GM23248 (cell line): ENCODE data around the gene CXCL3. TPM values are rescaled to one million over a fixed set of nuclear protein-coding genes. Genes with fewer than 3 reads are reported as not detected.
A peak's percentile ranks its signal among the peaks of the same experiment; 100 is the strongest.

Experiments
- DNase-seq: peaks from one replicate; pipeline ENCODE4 v3.0.0-alpha.2; 2015
- H2AFZ ChIP-seq: fragments of 200-600 bp; sonication (generic); 2 replicates; pipeline ENCODE4 v1.6.1; 2016; ENCODE audit warnings: antibody characterized with exemption
- H3F3A ChIP-seq: fragments of 200-600 bp; sonication (generic); 2 replicates; pipeline ENCODE4 v1.6.1; 2016; ENCODE audit warnings: mild to moderate bottlenecking, antibody characterized with exemption, mixed run types; ENCODE audit not compliant: insufficient read depth
- H3K27ac ChIP-seq: fragments of 200-600 bp; sonication (generic); 2 replicates; pipeline ENCODE4 v1.5.1; 2016; ENCODE audit warnings: mild to moderate bottlenecking
- H3K27me3 ChIP-seq: fragments of 200-600 bp; sonication (generic); replicated peaks from 2 replicates; pipeline ENCODE4 v1.6.1; 2016; ENCODE audit warnings: mild to moderate bottlenecking; ENCODE audit not compliant: insufficient read depth
- H3K36me3 ChIP-seq: fragments of 200-600 bp; sonication (generic); 2 replicates; pipeline ENCODE4 v1.6.1; 2016; ENCODE audit warnings: low read depth, mild to moderate bottlenecking
- H3K4me1 ChIP-seq: fragments of 200-600 bp; sonication (generic); 2 replicates; pipeline ENCODE4 v1.6.1; 2016; ENCODE audit warnings: mild to moderate bottlenecking; ENCODE audit not compliant: insufficient read depth
- H3K4me2 ChIP-seq: fragments of 200-600 bp; sonication (generic); one replicate; pipeline ENCODE4 v1.6.1; 2016; ENCODE audit warnings: mild to moderate bottlenecking; ENCODE audit not compliant: unreplicated experiment
- H3K4me3 ChIP-seq: fragments of 200-600 bp; sonication (generic); 2 replicates; pipeline ENCODE4 v1.5.1; 2016; ENCODE audit warnings: mild to moderate bottlenecking
- H3K79me2 ChIP-seq: fragments of 200-600 bp; sonication (generic); 2 replicates; pipeline ENCODE4 v1.6.1; 2016; ENCODE audit warnings: mild to moderate bottlenecking; ENCODE audit not compliant: insufficient read depth
- H3K9ac ChIP-seq: fragments of 200-600 bp; sonication (generic); 2 replicates; pipeline ENCODE4 v1.6.1; 2016; ENCODE audit warnings: mild to moderate bottlenecking
- H3K9me2 ChIP-seq: fragments of 200-600 bp; sonication (generic); 2 replicates; pipeline ENCODE4 v1.6.1; 2016; ENCODE audit warnings: mixed run types, mild to moderate bottlenecking, moderate library complexity; ENCODE audit not compliant: insufficient read depth
- H3K9me3 ChIP-seq: fragments of 200-600 bp; sonication (generic); one replicate; pipeline ENCODE4 v1.6.1; 2017; ENCODE audit warnings: low read depth
- H4K20me1 ChIP-seq: fragments of 200-600 bp; sonication (generic); 2 replicates; pipeline ENCODE4 v1.6.0; 2016; ENCODE audit not compliant: insufficient read depth
- EZH2 ChIP-seq: fragments of 200-600 bp; sonication (generic); IDR thresholded peaks from 2 replicates; pipeline ENCODE4 v1.6.1; 2018; ENCODE audit warnings: antibody characterized with exemption, mild to moderate bottlenecking; ENCODE audit not compliant: insufficient read depth, poor library complexity, severe bottlenecking
- EZH2phosphoT487 ChIP-seq: fragments of 200-600 bp; sonication (generic); IDR thresholded peaks from 2 replicates; pipeline ENCODE4 v1.6.1; 2018; ENCODE audit warnings: antibody characterized with exemption, moderate library complexity, mild to moderate bottlenecking, low read depth; ENCODE audit not compliant: insufficient read depth
- WGBS, 2 experiments: methylation state at CpG; one replicate each; pipeline ENCODE4 v1.1.6; 2015 to 2017; ENCODE audit warnings: low lambda C conversion rate in 2 of 2, low coverage in 1 of 2; ENCODE audit errors: missing lambda C conversion rate in 2 of 2; 5-methylcytosine and 5-hydroxymethylcytosine counted together
- in situ Hi-C: fragments of 300-500 bp; cut with MboI; formaldehyde crosslinking; loops from 2 replicates; pipeline ENCODE4 v1.15.0; 2020
- polyA plus RNA-seq: library from polyadenylated mRNA; unstranded; fragments of >200 nt; fragmentation: Nextera tagmentation; extraction: Ambion mirVana; gene quantifications from 2 replicates; pipeline ENCODE4 v1.2.1, GENCODE V29; 2016
- total RNA-seq: library from RNA; depleted of rRNA; stranded (reverse); fragments of >200 nt; shearing (Covaris generic); gene quantifications from 2 replicates; pipeline ENCODE4 v1.2.3, GENCODE V29; 2014

CXCL3 gene
- total and polyA plus RNA-seq, 2 experiments from 2014 or later, result 3.0 TPM; not detected in 1

DNA sequence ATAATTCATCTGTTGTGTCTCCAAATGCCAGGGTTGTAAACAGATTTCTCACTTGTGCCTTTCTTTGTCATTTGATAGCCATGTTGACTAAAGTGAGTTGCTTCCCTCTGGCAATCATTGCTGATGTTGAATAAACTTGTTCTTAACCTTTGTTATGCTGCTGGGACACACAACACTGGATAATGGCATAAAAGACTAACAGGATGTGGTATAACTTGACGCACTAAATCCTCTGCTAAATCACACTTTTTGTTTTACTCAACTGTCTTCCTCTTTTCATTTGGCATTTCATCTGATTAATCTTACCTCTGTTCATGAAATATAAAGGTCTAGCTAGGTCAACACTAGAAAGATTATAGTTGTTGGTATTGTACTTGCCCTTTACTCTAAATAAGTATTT is 22.4 kb downstream of the CXCL3 start:
- Histone ChIP-seq H3K27me3 (no peaks in the 10 kb centered on the region), H3K9me3 (no peaks in the 10 kb centered on the region), H2AFZ (no peak overlapping the region), H3K27ac (no peak overlapping the region), H3K36me3 (no peaks in the 10 kb centered on the region), H3K9me2 (no peaks in the 10 kb centered on the region), H3K79me2 (no peaks in the 10 kb centered on the region), H3K4me3 (no peak overlapping the region), H3F3A (no peaks in the 10 kb centered on the region), H3K9ac (no peak overlapping the region), H3K4me2 (no peak overlapping the region), H3K4me1 (no peaks in the 10 kb centered on the region), H4K20me1 (no peaks in the 10 kb centered on the region)
- in situ Hi-C loops, result no loop called here
- 67 to 75% methylated on average over 1 of the region's 1 CpG for WGBS, 2 experiments
- DNase-seq, result no peak
- TF ChIP-seq EZH2, result no peak
- TF ChIP-seq EZH2phosphoT487, result no peak

DNA sequence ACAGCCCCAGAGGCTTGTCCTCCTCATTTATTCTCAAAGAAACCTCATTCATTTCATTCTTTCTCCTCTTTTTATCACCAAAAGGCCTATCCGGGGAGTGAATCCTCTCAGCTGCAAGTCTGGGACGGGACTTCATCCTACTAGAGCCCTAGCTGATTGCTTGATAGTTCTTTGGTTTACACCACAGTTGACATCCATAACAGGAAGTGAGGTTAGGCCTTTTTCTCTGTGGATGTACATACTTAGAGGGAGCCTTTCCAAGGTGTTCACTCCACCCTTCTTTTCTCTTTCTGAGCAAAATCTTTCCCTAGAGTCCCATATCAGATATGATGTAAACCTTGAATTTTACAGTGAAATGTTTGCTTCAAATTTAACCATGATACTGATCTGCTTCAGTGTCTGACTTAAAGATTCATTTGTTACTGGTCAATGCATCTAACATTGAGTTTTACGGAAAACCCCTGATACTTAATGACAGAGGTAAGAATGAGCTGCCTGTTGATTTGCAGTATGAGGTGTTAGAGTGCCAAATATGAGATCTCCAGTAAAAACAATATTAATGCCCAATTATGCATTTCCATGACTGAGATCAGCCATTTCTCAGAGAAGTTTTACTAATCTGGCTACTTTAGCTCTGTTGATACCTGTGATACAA is 23.2 kb downstream of the CXCL3 start:
- H3K4me2 ChIP-seq, result no peak overlapping the region

DNA sequence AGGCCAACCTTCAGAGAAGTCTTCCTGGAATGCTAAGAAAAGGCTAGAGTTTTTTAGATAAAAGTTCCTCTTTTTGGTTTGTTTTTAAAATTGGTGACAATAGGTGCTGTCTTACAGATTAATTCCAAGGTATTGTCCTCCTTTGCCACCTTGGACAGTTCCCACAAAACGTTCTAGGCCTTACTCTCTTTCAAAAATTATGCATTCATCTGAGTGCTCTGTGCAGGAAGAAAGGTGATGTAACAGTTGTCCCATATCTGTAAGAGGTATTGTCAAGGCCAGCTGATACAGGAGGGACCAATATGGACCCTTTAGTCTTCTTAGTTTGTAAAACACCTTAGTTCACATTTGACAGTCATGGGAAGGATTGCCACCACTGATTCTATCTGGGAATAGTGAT is 24.2 kb downstream of the CXCL3 start:
- 0 to 11% methylated on average over 1 of the region's 1 CpG for WGBS, 2 experiments
- no peaks in the 10 kb centered on the region for H3F3A ChIP-seq
- in situ Hi-C loops, result no loop called here

More for the DNA sequence above, 23.2 kb downstream of the CXCL3 start:
- H3K9me2 ChIP-seq, result no peaks in the 10 kb centered on the region
- no peak overlapping the region for H3K9ac ChIP-seq
- H3K4me3 ChIP-seq, result no peak overlapping the region
- H3K4me1 ChIP-seq, result no peaks in the 10 kb centered on the region
- no peaks in the 10 kb centered on the region for H4K20me1 ChIP-seq
- DNase-seq, result no peak
- TF ChIP-seq EZH2 (no peak), EZH2phosphoT487 (no peak)
- no peaks in the 10 kb centered on the region for H3K79me2 ChIP-seq
- no peak overlapping the region for H3K27ac ChIP-seq
- H3F3A ChIP-seq, result no peaks in the 10 kb centered on the region
- H3K36me3 ChIP-seq, result no peaks in the 10 kb centered on the region
- H3K9me3 ChIP-seq, result no peaks in the 10 kb centered on the region
- 90 to 93% methylated on average over 3 of the region's 3 CpGs for WGBS, 2 experiments
- no peak overlapping the region for H2AFZ ChIP-seq
- H3K27me3 ChIP-seq, result no peaks in the 10 kb centered on the region
- in situ Hi-C loops, result no loop called here

DNA sequence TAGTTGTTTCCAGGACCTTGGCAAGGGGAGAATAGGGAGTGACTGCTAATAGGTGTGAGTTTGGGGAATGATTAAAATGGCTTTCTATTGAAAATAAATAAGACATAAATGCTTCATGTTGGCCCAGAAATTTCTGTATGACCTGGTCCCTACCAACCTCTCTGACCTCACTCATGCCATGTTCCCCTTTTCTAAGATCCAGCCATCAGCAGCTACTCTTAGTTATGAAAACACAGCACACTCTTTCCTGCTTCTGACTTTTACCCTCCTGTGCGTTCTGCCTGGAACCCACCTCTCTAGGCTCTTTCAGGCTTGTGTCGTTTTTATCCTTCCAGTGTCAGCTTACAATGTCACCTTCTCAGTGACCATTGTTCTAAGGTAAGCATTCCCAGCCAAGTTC is 25.2 kb downstream of the CXCL3 start:
- 84 to 86% methylated on average over 2 of the region's 2 CpGs for WGBS, 2 experiments
- in situ Hi-C loops, result no loop called here
- H4K20me1 ChIP-seq, result no peaks in the 10 kb centered on the region
- H3K9ac ChIP-seq, result no peak overlapping the region
- no peak for TF ChIP-seq EZH2phosphoT487
- TF ChIP-seq EZH2, result no peak
- no peaks in the 10 kb centered on the region for H3K9me2 ChIP-seq
- H3K4me1 ChIP-seq, result no peaks in the 10 kb centered on the region
- H3K79me2 ChIP-seq, result no peaks in the 10 kb centered on the region
- H3K4me2 ChIP-seq, result no peak overlapping the region
- DNase-seq, result no peak
- H3K9me3 ChIP-seq, result no peaks in the 10 kb centered on the region
- no peak overlapping the region for H2AFZ ChIP-seq
- no peaks in the 10 kb centered on the region for H3F3A ChIP-seq
- H3K4me3 ChIP-seq, result no peak overlapping the region
- no peaks in the 10 kb centered on the region for H3K27me3 ChIP-seq
- H3K36me3 ChIP-seq, result no peaks in the 10 kb centered on the region
- no peak overlapping the region for H3K27ac ChIP-seq

More for the DNA sequence above, 24.2 kb downstream of the CXCL3 start:
- Histone ChIP-seq H3K4me3 (no peak overlapping the region), H3K27me3 (no peaks in the 10 kb centered on the region), H3K4me1 (no peaks in the 10 kb centered on the region), H3K9ac (no peak overlapping the region), H2AFZ (no peak overlapping the region), H3K9me3 (no peaks in the 10 kb centered on the region), H4K20me1 (no peaks in the 10 kb centered on the region), H3K79me2 (no peaks in the 10 kb centered on the region), H3K36me3 (no peaks in the 10 kb centered on the region), H3K27ac (no peak overlapping the region), H3K4me2 (no peak overlapping the region), H3K9me2 (no peaks in the 10 kb centered on the region)
- no peak for TF ChIP-seq EZH2phosphoT487
- TF ChIP-seq EZH2, result no peak
- peak; percentile 25 for DNase-seq

DNA sequence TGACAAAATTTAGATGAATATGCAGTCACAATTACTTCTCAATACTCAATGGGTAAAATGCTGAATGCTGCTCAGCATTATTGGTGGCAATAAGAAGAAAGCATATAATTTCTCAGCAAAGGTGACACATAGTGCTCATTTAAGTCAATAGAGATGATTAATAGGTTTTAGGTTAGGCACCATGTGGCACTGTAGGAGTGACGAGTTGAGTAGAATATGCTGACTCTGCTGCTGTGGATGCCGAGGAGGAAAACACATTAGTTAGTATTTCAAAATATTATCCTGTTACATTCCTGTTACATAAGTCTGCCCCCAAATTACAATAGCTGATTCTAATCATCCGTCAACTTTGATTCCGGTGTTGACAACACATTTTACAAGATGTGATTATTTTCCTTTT is 26.4 kb downstream of the CXCL3 start:
- 74% methylated on average over 4 of the region's 4 CpGs for WGBS, 2 experiments
- in situ Hi-C loops, result no loop called here
- no peak overlapping the region for H3K27ac ChIP-seq

More for the DNA sequence above, 26.4 kb downstream of the CXCL3 start:
- Histone ChIP-seq H3K4me1 (no peaks in the 10 kb centered on the region), H3K9ac (no peak overlapping the region), H3K79me2 (no peaks in the 10 kb centered on the region), H2AFZ (no peak overlapping the region), H3K36me3 (no peaks in the 10 kb centered on the region), H3K4me2 (no peak overlapping the region), H3K27me3 (no peaks in the 10 kb centered on the region), H3K9me2 (no peaks in the 10 kb centered on the region), H4K20me1 (no peaks in the 10 kb centered on the region), H3K4me3 (no peak overlapping the region), H3F3A (no peaks in the 10 kb centered on the region), H3K9me3 (no peaks in the 10 kb centered on the region)
- TF ChIP-seq EZH2phosphoT487 (no peak), EZH2 (no peak)
- DNase-seq, result no peak
